ENCODE measurements around the gene FBXW2. TPM values are rescaled to one million over a fixed set of nuclear protein-coding genes. Genes with fewer than 3 reads are reported as not detected.

The FBXW2 gene
- total RNA-seq, 1 experiment from 2014 or later = 69.6 TPM

DNA sequence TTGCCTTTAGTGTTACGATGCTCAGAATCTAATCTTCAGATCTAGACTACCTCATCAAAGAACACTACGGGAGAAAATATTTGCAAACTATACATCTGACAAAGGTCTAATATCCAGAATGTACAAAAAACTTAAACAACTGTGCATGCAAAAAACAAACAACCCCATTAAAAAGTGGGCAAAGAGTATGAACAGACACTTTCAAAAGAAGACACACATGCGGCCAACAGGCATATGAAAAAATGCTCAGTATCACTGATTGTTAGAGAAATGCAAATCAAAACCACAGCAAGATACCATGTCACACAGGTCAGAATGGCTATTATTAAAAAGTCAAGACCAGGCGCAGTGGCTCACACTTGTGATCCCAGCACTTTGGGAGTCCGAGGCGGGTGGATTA, 47.9 kb downstream of the FBXW2 start:
- no peak overlapping the region for H3K4me3 ChIP-seq
- H3K9me3 ChIP-seq (ENCODE audit: insufficient read depth, low read depth) = no peaks in the 10 kb centered on the region
- H2AFZ ChIP-seq = no peak overlapping the region
- POLR2A ChIA-PET (ENCODE audit: unreplicated experiment) = interaction anchor here (0.6 kb wide), 1 partner anchor 9 kb away, joined by 5 read pairs; no protein-coding TSS in a partner anchor
- BruUV-seq (replicated peaks) = no TSS peak
- TF ChIP-seq EZH2 (IDR thresholded peaks at IDR 0.05; ENCODE audit: low read depth) (no peak), CTCF (conservative IDR thresholded peaks at IDR 0.05) (no peak)
- CTCF ChIA-PET = interaction anchor here (0.7 kb wide), 1 partner anchor 92 kb away, joined by 4 read pairs; no protein-coding TSS in a partner anchor
- no peaks in the 10 kb centered on the region for H3K9me2 ChIP-seq (ENCODE audit: insufficient read depth)
- H3K36me3 ChIP-seq (ENCODE audit: low read depth) = no peaks in the 10 kb centered on the region
- peaks cover 19% of the 10 kb centered on the region for H3K4me1 ChIP-seq (replicated peaks; ENCODE audit: insufficient read depth)
- no peak overlapping the region for H3K4me2 ChIP-seq
- H4K20me1 ChIP-seq (ENCODE audit: insufficient read depth) = no peaks in the 10 kb centered on the region
- H3K79me2 ChIP-seq (ENCODE audit: low read depth) = no peaks in the 10 kb centered on the region
- DNase-seq = no peak
- no peaks in the 10 kb centered on the region for H3K27me3 ChIP-seq (ENCODE audit: insufficient read depth, low read depth)
- no peak overlapping the region for H3K27ac ChIP-seq
- intact Hi-C loops (cut with micrococcal nuclease; ENCODE audit: unreplicated experiment) = no loop called here
- H3F3A ChIP-seq (ENCODE audit: insufficient read depth, low read depth) = no peaks in the 10 kb centered on the region

GRCh38 chr9:120742951-120743416, 50.2 kb downstream of the FBXW2 start:
- H3K4me1 ChIP-seq (replicated peaks; ENCODE audit: insufficient read depth) = peaks cover 28% of the 10 kb centered on the region
- no peaks in the 10 kb centered on the region for H3K79me2 ChIP-seq (ENCODE audit: low read depth)
- no peaks in the 10 kb centered on the region for H3K9me2 ChIP-seq (ENCODE audit: insufficient read depth)
- BruUV-seq (replicated peaks) = no TSS peak
- H3K4me2 ChIP-seq = no peak overlapping the region
- no peak for DNase-seq
- TF ChIP-seq CTCF (conservative IDR thresholded peaks at IDR 0.05) = peak; percentile 62
- TF ChIP-seq EZH2 (IDR thresholded peaks at IDR 0.05; ENCODE audit: low read depth) = no peak
- no peaks in the 10 kb centered on the region for H3K36me3 ChIP-seq (ENCODE audit: low read depth)
- peaks cover 3% of the 10 kb centered on the region; the same call in 1 of the 2 replicates for H3F3A ChIP-seq (ENCODE audit: insufficient read depth, low read depth)
- H3K27ac ChIP-seq = no peak overlapping the region
- ChIA-PET CTCF (no interaction called here), POLR2A (ENCODE audit: unreplicated experiment) (no interaction called here)
- intact Hi-C loops (cut with micrococcal nuclease; ENCODE audit: unreplicated experiment) = no loop called here
- H3K9me3 ChIP-seq (ENCODE audit: insufficient read depth, low read depth) = no peaks in the 10 kb centered on the region
- no peaks in the 10 kb centered on the region for H4K20me1 ChIP-seq (ENCODE audit: insufficient read depth)
- H3K27me3 ChIP-seq (ENCODE audit: insufficient read depth, low read depth) = no peaks in the 10 kb centered on the region
- H2AFZ ChIP-seq = no peak overlapping the region
- H3K4me3 ChIP-seq = no peak overlapping the region

DNA sequence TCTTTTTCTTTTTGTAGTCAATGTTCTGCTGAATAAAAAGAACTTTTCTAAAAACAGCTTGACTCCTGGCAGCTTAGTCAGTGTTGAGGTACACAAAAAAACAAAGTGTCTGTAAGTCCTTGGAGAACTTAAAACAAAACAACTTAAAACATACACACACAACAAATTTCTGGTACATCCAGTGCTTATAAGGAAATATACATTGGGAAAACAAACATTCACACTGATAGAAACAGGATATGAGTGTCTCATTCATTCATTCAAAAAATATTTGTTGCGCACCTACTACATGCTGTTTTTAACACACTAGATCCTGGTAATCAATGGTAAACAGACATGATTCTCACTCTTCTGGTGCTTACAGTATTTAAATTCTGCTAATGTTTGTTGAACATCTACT, 51.5 kb downstream of the FBXW2 start:
- no peak for DNase-seq
- H3F3A ChIP-seq (ENCODE audit: insufficient read depth, low read depth) = peaks cover 4% of the 10 kb centered on the region
- no peaks in the 10 kb centered on the region for H3K27me3 ChIP-seq (ENCODE audit: insufficient read depth, low read depth)
- no peak overlapping the region for H2AFZ ChIP-seq
- H3K4me2 ChIP-seq = peak overlapping the region; percentile 23; the same call in 1 of the 2 replicates
- no peaks in the 10 kb centered on the region for H4K20me1 ChIP-seq (ENCODE audit: insufficient read depth)
- TF ChIP-seq CTCF (conservative IDR thresholded peaks at IDR 0.05) (no peak), EZH2 (IDR thresholded peaks at IDR 0.05; ENCODE audit: low read depth) (no peak)
- H3K4me1 ChIP-seq (replicated peaks; ENCODE audit: insufficient read depth) = peaks cover 33% of the 10 kb centered on the region
- no TSS peak for BruUV-seq (replicated peaks)
- no peaks in the 10 kb centered on the region for H3K9me3 ChIP-seq (ENCODE audit: insufficient read depth, low read depth)
- H3K36me3 ChIP-seq (ENCODE audit: low read depth) = no peaks in the 10 kb centered on the region
- no peak overlapping the region for H3K4me3 ChIP-seq
- no peaks in the 10 kb centered on the region for H3K79me2 ChIP-seq (ENCODE audit: low read depth)
- ChIA-PET CTCF (no interaction called here), POLR2A (ENCODE audit: unreplicated experiment) (no interaction called here)
- H3K27ac ChIP-seq = peak overlapping the region; percentile 48; the same call in 1 of the 2 replicates
- no peaks in the 10 kb centered on the region for H3K9me2 ChIP-seq (ENCODE audit: insufficient read depth)
- intact Hi-C loops (cut with micrococcal nuclease; ENCODE audit: unreplicated experiment) = no loop called here
